8988T (cell line): ENCODE results near the gene SUZ12.
"Not testable (repeated sequence)": the region's sequence is repeated elsewhere in the genome, so short reads cannot be mapped to it uniquely, and the experiment has no call there.

Experiments
- DNase-seq: peaks from one replicate; pipeline ENCODE4 v3.0.0; 2011

SUZ12 gene

DNA sequence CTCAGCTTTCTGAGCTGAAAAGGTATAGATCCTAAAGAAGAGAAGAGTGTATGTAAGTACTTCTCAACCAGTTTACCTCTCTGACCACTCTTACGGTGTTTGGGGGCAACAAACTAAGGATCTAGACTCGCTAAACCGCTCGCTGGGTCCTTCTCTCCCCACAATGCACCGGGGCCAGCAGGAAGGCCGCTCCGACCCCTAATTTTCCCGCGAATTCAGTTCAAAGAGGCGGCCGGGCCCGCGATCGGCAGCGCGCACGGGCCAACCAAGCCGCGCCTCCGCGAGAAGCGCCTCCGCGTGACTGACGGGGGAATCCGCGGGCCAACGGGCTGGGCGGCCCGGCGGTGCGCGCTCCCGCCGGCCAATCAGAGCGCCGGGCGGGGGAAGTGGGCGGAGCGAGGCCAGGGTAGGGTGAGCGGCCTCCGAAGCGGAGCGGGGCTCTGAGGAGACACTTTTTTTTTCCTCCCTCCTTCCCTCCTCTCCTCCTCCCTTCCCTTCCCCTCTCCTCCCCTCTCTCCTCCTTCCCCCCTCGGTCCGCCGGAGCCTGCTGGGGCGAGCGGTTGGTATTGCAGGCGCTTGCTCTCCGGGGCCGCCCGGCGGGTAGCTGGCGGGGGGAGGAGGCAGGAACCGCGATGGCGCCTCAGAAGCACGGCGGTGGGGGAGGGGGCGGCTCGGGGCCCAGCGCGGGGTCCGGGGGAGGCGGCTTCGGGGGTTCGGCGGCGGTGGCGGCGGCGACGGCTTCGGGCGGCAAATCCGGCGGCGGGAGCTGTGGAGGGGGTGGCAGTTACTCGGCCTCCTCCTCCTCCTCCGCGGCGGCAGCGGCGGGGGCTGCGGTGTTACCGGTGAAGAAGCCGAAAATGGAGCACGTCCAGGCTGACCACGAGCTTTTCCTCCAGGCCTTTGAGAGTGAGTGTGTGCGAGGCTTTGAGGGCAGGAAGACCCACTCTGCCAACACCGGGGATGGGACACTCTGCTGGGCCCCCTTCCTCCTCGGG lies at the start of gene SUZ12:
TSS of gene SUZ12 (plus strand) at position 393 of the 995 bp plus-strand sequence. CDS start at position 633, 240 bp downstream.
- not testable (repeated sequence) for DNase-seq

GRCh38 chr17:31888124-31888523 lies 48.7 kb upstream of the SUZ12 start:
- DNase-seq, result no peak

GRCh38 chr17:31900877-31901276 lies 35.9 kb upstream of the SUZ12 start:
- DNase-seq, result no peak

DNA sequence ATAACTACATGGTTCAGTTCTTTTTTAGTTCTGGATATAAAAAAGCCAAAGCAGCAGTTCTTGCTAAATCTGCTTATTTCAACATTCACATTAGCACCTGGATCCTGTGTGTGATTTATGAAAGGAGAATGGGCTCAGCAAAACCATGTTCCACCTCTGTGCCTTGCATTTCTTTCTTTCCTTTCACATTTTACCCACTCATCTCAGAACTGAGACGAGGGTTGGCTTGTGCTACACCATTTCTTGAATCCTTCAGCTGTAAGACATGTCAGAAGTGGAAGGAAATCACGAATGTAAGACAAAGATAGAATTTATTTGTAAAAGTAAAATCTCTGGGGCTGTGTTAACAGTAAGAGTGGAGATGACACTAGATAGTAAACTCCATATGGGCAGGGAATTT lies 34.1 kb upstream of the SUZ12 start:
- no peak for DNase-seq

DNA sequence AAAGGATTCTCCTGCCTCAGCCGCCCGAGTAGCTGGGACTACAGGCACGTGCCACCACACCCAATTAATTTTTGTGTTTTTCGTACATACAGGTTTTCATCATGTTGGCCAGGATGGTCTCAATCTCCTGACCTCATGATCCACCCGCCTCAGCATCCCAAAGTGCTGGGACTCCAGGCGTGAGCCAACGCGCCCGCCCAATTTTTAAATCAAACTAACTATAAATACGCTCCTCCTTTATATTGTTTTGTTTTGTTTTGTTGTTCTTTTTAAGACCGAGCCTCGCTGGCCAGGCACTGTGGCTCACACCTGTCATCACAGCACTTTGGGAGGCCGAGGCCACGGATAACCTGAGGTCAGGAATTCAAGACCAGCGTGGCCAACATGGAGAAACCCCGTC lies 33.4 kb upstream of the SUZ12 start:
- no peak for DNase-seq

GRCh38 chr17:31907342-31907962 lies 29.4 kb upstream of the SUZ12 start:
- DNase-seq, result no peak

DNA sequence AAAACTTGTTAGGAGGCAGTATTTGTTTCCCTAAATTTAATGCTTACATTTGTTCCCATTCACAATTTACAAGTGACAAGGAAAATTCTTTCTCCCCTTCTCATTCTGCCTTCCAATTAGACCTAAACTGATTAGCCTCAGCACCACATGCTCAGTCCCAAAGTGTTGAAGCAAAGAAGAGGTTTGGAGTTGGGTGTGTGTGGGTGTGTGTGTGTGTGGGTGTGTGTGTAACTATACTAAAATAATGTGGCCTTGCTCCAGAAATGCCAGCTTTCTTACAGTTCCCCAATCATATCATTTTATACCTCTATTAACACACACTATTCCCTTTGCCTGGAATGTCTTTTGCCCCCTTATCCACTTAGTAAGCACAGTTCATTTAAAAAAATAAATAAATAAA lies 28.4 kb upstream of the SUZ12 start:
- DNase-seq, result no peak

DNA sequence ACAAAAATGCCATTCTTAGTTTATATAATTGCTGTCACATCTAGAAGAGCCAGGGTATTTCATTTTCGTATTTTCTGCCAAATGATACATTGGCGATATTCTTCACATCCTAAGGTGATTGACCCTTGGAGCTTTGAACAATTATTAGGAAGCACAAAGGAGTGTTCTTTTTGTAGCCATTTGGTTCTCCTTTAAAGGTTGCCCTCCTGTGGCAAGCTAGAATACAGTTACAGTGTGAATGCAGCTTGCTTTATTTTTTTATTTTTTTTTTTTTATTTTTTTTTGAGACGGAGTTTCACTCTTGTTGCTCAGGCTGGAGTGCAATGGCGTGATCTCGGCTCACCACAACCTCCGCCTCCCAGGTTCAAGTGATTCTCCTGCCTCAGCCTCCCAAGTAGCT lies 24.1 kb upstream of the SUZ12 start:
- DNase-seq, result not testable (repeated sequence)

GRCh38 chr17:31915456-31916100 lies 21.2 kb upstream of the SUZ12 start:
- DNase-seq, result no peak

GRCh38 chr17:31916491-31917064 lies 20.2 kb upstream of the SUZ12 start:
- DNase-seq, result no peak

GRCh38 chr17:31917065-31917529 lies 19.7 kb upstream of the SUZ12 start:
- no peak for DNase-seq

- not testable (repeated sequence) for DNase-seq
These were observed 19.1 kb upstream of the SUZ12 start for GRCh38 chr17:31917721-31918120.

DNA sequence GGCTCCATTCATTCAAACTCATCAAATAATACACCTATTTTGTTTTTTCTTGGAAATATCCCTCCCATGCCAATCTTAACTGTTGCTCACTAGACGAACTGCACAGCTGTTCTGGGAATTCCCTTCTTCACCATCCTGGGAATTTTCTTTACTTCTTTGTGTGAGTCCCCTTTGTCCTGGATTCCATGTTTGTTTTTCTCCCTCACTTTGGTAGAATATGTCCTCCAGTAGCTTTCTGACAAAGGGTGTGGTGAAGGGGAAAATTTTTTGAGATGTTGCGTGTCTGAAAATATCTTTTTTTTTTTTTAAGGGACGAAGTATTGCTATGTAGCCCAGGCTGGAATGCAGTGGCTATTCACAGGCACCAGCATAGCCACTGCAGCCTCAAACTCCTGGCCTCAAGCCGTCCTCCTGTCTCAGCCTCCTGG lies 18.1 kb upstream of the SUZ12 start:
- no peak for DNase-seq

GRCh38 chr17:31919802-31920525 lies 16.8 kb upstream of the SUZ12 start:
- DNase-seq, result no peak

DNA sequence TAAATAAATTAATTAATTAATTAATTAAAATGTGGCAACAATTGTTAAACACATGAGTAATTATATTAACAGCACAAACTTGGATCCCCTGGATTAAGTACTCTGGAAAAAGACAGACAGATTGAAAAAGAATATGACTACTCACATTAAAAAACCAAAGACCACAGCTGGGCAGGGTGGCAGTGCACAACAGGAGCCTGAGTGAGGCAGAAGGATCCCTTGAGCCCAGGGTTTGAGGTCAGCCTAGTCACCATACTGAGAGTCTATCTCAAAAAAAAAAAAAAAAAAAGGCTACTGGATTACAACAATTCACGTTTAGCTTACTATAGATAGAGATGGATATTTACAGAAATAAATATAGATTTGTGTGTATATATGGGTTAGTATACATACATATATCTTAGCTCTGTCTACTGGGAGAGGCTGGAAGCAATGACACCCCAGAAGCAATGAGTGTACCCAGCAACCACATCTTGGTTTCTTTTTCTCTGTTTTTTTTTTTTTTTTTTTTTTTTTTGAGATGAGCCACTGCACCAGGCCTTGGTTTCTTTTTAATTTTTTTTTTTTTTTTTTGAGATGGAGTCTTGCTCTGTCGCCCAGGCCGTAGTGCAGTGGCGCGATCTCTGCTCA lies 10.6 kb upstream of the SUZ12 start:
- no peak for DNase-seq

DNA sequence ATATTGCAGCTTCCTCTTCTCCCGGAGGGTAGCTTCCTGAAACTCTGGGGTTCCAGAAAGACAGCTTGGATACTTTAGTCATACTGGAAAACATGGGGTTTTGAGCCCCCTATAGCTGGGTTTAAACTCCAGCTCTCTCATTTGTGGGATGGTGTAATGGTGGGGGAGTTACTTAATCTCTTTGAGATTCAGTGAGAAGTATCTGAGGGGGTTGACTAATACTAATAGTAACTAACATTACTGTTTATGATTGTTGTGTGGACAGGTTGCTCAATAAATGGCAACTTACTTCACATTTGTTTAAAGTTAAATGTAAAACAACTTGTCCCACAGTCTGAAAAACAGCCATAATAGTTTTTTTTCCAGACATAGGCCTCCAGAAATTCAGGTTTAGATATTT lies 5.1 kb upstream of the SUZ12 start:
- DNase-seq, result no peak

- DNase-seq, result no peak
These were observed 1.3 kb upstream of the SUZ12 start for GRCh38 chr17:31935512-31935911.

DNA sequence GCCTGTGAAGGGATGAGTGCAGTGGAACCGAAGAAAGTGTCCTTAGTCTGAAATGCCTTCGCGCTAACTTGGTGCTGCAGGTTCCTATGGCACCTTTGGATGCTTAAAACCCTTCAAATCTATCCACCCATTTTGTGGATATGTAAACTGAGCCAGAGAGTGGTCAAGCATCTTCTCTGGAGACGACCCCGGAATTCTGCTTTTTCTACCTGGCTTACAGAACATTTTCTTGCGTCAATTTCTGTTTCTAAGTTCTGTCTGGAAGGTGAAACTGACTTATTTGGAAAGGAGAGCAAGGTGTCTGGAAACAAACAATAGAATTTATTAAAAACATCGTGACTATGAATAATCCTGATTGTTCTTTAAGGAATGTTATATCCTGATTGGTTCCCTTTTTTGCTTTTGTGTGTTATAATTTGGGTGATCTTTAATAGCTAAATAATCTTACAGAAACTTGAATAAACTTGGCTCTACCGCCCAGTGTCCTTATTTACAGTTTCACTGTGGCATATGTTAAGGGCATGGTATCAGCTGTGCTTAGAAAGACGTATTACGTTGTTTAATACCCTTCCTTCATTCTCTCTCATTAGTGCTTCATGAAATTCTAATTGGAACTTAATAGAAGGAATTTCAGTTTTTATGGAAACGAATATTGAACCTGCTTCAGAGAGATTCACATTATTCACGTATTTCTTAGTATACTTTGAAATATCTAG lies 1.3 kb downstream of the SUZ12 start:
- not testable (repeated sequence) for DNase-seq

GRCh38 chr17:31941916-31942315 lies 5.1 kb downstream of the SUZ12 start:
- DNase-seq, result not testable (repeated sequence)

DNA sequence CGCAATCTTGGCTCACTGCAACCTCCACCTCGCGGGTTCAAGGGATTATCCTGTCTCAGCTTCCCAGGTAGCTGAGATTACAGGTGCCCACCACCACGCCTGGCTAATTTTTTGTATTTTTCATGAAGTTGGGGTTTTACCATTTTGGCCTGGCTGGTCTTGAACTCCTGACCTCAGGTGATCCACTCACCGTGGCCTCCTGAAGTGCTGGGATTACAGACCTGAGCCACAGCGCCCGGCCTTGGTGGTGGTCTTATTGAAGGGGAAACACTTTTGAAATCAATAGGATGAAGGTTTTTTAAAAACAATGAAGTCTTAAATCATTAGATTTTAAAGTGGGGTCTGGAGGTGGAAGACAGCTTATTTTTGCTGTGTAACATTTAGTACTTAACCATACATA lies 5.6 kb downstream of the SUZ12 start:
- not testable (repeated sequence) for DNase-seq

DNA sequence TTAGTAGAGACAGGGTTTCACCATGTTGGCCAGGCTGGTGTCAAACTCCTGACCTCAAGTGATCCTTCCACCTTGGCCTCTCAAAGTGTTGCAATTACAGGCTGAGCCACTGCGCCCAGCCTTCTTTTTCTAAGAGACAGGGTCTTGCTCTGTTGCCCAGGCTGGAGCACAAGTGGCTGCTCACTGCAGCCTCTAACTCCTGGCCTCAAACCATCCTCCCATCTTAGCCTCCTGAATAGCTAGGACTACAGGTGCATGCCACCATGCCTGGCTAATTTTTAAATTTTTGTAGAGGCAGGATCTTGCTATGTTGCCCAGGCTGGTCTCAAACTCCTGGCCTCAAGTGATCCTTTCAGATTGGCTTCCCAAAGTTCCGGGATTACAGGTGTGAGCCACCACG lies 15.1 kb downstream of the SUZ12 start:
- DNase-seq, result not testable (repeated sequence)
